ENCODE measurements around the gene NAGLU. TPM values are rescaled to one million over a fixed set of nuclear protein-coding genes. Genes with fewer than 3 reads are reported as not detected.

Gene NAGLU
- total RNA-seq, 1 donor from 2014 or later: 14.1 TPM

DNA sequence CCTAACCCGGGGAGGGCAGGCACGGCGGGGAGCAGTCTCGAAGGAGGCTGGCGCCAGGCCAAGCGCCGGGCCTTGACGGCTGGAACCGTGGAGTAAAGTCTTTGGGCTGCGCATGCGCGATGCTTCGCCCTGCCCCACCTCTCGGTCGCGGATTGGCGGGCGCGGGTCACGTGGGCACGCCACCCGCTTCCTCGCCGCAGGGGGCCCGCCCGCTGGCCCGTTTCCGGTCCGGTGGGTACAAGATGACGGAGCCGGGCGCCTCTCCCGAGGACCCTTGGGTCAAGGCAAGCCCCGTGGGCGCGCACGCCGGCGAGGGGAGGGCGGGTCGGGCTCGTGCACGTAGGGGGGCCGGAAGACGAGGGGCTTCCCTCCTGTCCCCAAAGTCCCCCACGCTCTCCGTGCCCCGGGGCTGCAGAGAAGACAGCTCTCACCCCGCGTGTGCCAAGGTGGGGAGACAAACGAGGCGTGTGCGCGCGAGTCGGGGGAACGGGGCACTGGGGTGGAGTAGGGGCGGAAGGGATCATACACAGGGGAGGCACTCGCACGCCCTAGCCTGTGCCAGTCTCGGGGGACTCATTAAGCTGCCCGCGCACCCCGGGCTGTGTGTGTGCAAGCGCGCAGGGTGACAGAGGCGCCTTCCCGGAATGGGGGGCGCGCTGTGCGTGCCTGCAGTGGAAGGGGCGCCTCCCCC lies 31.0 kb downstream of the NAGLU start, which contains the start of gene MLX:
Gene MLX, plus strand, starts transcription at position 218 of the 691 bp plus-strand sequence. Its CDS starts 25 bp downstream, at position 243.
- peaks cover 39 to 52% (median 48%) of the 10 kb centered on the region in 3 donors for H3K4me1 ChIP-seq (ENCODE audit: control insufficient read depth in 3 of 3, insufficient read depth in 3 of 3, low read length in 3 of 3)
- H3K9ac ChIP-seq (ENCODE audit: low read depth in 1 of 3, low read length in 3 of 3): peak within 1 kb of the TSS; percentile 81 to 95 (median 90)
- peaks cover 52 to 58% (median 56%) of the 10 kb centered on the region in 3 donors for H3K36me3 ChIP-seq (ENCODE audit: control insufficient read depth in 3 of 3, insufficient read depth in 3 of 3, low read length in 3 of 3)

DNA sequence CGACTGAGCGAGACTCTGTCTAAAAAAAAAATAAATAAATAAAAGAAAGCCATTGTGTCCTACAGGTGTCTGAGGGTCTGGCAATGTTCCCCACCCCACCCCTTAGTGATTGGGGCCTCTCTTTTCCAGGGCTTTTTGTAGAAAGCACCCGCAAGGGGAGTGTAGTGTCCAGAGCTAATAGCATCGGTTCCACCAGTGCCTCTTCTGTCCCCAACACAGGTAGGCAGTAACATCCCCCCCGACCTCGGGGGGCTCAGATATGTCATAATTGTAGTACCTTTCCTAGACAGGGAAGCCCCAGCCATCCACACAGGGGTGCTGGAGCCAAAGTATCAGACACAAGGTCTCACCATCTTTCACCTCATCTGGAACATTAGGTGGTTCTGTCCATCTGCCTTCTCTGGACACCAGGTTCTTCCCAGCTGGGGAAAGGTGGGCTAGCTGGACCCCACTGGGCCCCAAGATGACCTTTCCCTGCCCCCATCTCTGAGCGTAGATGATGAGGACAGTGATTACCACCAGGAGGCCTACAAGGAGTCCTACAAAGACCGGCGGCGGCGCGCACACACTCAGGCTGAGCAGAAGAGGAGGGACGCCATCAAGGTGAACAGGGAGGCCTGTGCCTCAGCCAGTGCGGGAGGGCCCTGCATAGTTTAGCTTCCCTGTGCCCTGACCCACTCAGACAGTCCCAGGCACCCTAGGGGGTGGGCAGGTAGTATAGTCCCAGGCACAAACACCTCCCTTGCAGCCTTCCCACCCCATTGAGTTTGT lies 32.5 kb downstream of the NAGLU start:
- Histone ChIP-seq H3K4me1 (ENCODE audit: control insufficient read depth in 3 of 3, insufficient read depth in 3 of 3, low read length in 3 of 3) (peaks cover 26 to 37% (median 35%) of the 10 kb centered on the region in 3 donors), H3K36me3 (ENCODE audit: control insufficient read depth in 3 of 3, insufficient read depth in 3 of 3, low read length in 3 of 3) (peaks cover 66 to 69% (median 67%) of the 10 kb centered on the region in 3 donors), H3K9ac (ENCODE audit: low read depth in 1 of 3, low read length in 3 of 3) (no peak overlapping the region), H3K4me3 (ENCODE audit: low read length in 3 of 3) (no peak overlapping the region), H3K27ac (ENCODE audit: low read depth, low read length) (no peak overlapping the region), H3K27me3 (ENCODE audit: control insufficient read depth in 3 of 3, insufficient read depth in 3 of 3, low read length in 3 of 3) (no peaks in the 10 kb centered on the region), H3K9me3 (ENCODE audit: control insufficient read depth in 3 of 3, low read length in 3 of 3) (no peaks in the 10 kb centered on the region)

More for the DNA sequence above, 31.0 kb downstream of the NAGLU start, which contains the start of gene MLX:
- H3K9me3 ChIP-seq (ENCODE audit: control insufficient read depth in 3 of 3, low read length in 3 of 3): no peaks in the 10 kb centered on the region
- H3K4me3 ChIP-seq (ENCODE audit: low read length in 3 of 3): peak within 1 kb of the TSS; percentile 77 to 91 (median 91)
- H3K27ac ChIP-seq (ENCODE audit: low read depth, low read length): peak within 1 kb of the TSS; percentile 81
- H3K27me3 ChIP-seq (ENCODE audit: control insufficient read depth in 3 of 3, insufficient read depth in 3 of 3, low read length in 3 of 3): no peaks in the 10 kb centered on the region

DNA sequence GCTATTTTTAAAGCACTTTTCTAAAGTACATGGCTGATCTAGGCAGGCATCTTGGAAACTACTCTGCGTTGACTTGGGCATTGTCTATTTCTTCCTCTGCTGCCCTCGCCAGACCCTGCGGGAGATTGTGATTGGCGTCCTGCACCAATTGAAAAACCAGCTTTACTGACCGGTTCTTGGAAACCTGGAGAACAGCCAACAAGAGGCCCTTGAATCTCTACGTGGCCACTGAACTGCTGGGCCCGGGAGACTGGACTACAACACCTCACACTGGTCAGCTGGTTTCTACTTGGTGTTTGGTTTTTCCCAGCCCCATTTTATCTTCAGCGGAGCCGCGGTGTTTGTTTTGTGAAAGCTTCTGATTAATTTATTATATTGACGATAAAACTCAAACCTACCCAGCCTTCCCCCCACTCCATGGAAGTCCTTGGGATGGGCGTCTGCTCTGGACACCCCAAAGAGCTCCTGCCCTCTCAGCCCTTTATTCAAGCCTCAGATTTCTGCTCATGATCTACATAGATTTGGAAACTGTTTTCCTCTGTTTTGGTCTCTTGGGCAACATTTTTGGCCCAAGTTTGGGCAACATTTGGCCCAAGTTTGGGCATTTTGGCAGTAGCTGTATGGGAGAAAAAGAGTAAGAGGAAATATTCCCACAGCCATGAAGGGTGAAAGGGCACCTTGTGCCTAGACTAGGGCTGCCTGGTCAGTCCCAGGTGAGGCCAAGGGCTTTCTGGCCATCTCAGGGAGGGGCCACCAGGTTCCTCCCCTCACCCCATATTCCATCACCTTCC lies 35.6 kb downstream of the NAGLU start:
- H3K27me3 ChIP-seq (ENCODE audit: control insufficient read depth in 3 of 3, insufficient read depth in 3 of 3, low read length in 3 of 3): no peaks in the 10 kb centered on the region
- H3K9ac ChIP-seq (ENCODE audit: low read depth in 1 of 3, low read length in 3 of 3): no peak overlapping the region
- H3K4me3 ChIP-seq (ENCODE audit: low read length in 3 of 3): no peak overlapping the region
- H3K9me3 ChIP-seq (ENCODE audit: control insufficient read depth in 3 of 3, low read length in 3 of 3): no peaks in the 10 kb centered on the region
- peaks cover 10 to 16% (median 12%) of the 10 kb centered on the region in 3 donors for H3K4me1 ChIP-seq (ENCODE audit: control insufficient read depth in 3 of 3, insufficient read depth in 3 of 3, low read length in 3 of 3)
- no peak overlapping the region for H3K27ac ChIP-seq (ENCODE audit: low read depth, low read length)
- H3K36me3 ChIP-seq (ENCODE audit: control insufficient read depth in 3 of 3, insufficient read depth in 3 of 3, low read length in 3 of 3): peaks cover 59 to 63% (median 60%) of the 10 kb centered on the region in 3 donors

DNA sequence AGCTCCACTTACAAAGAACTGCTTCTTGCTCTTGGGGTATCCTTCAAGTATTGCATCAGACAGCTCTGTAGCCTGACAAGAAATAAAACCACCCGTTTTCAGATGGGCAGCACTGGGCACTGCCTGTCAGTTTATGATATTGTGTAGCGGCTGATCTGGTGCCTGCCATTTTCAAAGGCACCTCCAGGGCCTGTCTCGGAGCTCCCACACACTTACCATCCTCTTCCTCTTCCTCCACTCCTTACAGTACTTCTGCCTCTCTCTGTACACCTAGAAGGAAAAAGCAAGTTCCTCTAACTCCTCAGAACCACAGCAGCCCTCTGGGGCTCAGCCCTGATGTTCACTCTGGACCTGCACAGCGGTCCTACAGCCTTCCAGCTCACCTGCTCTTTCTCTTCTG lies 37.1 kb downstream of the NAGLU start:
- Histone ChIP-seq H3K27ac (ENCODE audit: low read depth, low read length) (no peak overlapping the region), H3K4me3 (ENCODE audit: low read length in 3 of 3) (no peak overlapping the region), H3K9ac (ENCODE audit: low read depth in 1 of 3, low read length in 3 of 3) (no peak overlapping the region), H3K27me3 (ENCODE audit: control insufficient read depth in 3 of 3, insufficient read depth in 3 of 3, low read length in 3 of 3) (no peaks in the 10 kb centered on the region), H3K36me3 (ENCODE audit: control insufficient read depth in 3 of 3, insufficient read depth in 3 of 3, low read length in 3 of 3) (peaks cover 59 to 63% (median 60%) of the 10 kb centered on the region in 3 donors), H3K4me1 (ENCODE audit: control insufficient read depth in 3 of 3, insufficient read depth in 3 of 3, low read length in 3 of 3) (peaks cover 11 to 20% (median 14%) of the 10 kb centered on the region in 3 donors), H3K9me3 (ENCODE audit: control insufficient read depth in 3 of 3, low read length in 3 of 3) (no peaks in the 10 kb centered on the region)

DNA sequence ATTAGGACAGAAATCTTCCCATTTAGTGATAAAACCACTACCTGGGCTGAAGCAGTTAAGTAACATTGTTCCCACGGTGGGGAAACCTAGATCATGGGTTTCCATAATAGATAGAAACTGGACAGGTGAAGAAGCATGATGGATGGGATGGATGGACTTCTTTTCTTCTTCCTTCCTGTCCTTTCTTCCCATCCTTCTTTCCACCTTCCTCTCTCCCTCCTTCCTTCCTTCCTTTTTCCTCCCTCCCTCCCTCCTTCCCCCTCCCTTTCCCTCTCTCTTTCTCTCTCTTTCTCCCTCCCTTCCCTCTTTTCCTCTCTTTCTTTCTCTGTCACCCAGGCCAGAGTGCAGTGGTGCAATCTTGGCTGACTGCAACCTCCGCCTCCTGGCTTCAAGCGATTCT lies 38.4 kb downstream of the NAGLU start:
- no peaks in the 10 kb centered on the region for H3K27me3 ChIP-seq (ENCODE audit: control insufficient read depth in 3 of 3, insufficient read depth in 3 of 3, low read length in 3 of 3)
- no peak overlapping the region for H3K27ac ChIP-seq (ENCODE audit: low read depth, low read length)
- peaks cover 48 to 52% (median 50%) of the 10 kb centered on the region in 3 donors for H3K36me3 ChIP-seq (ENCODE audit: control insufficient read depth in 3 of 3, insufficient read depth in 3 of 3, low read length in 3 of 3)
- H3K9me3 ChIP-seq (ENCODE audit: control insufficient read depth in 3 of 3, low read length in 3 of 3): no peaks in the 10 kb centered on the region
- H3K9ac ChIP-seq (ENCODE audit: low read depth in 1 of 3, low read length in 3 of 3): no peak overlapping the region
- no peak overlapping the region for H3K4me3 ChIP-seq (ENCODE audit: low read length in 3 of 3)
- H3K4me1 ChIP-seq (ENCODE audit: control insufficient read depth in 3 of 3, insufficient read depth in 3 of 3, low read length in 3 of 3): peaks cover 12 to 23% (median 19%) of the 10 kb centered on the region in 3 donors

DNA sequence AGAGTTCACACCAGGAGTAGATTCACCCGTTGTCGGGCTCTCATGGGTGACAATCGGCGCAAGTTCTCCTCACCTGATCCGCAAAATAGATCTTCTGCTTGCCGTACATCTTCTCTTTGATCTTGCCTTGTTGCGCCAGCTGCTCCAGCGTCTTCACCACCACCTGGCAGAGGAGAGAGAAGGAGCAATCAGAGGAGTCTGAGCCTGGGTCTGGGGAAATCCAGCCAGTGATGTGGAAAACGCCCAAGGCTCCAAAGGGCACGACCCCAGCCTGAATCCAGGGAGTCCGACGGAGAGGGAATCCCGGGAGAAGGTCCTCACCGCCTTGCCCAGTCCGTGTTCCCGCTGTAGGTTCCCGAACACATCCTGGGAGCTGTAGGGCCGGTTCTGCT lies 41.1 kb downstream of the NAGLU start:
- peak overlapping the region; percentile 97 to 99 (median 99) for H3K4me3 ChIP-seq (ENCODE audit: low read length in 3 of 3)
- peak overlapping the region; percentile 74 to 96 (median 92) for H3K9ac ChIP-seq (ENCODE audit: low read depth in 1 of 3, low read length in 3 of 3)
- H3K27ac ChIP-seq (ENCODE audit: low read depth, low read length): peak overlapping the region; percentile 89
- no peaks in the 10 kb centered on the region for H3K27me3 ChIP-seq (ENCODE audit: control insufficient read depth in 3 of 3, insufficient read depth in 3 of 3, low read length in 3 of 3)
- peaks cover 49 to 54% (median 51%) of the 10 kb centered on the region in 3 donors for H3K36me3 ChIP-seq (ENCODE audit: control insufficient read depth in 3 of 3, insufficient read depth in 3 of 3, low read length in 3 of 3)
- H3K4me1 ChIP-seq (ENCODE audit: control insufficient read depth in 3 of 3, insufficient read depth in 3 of 3, low read length in 3 of 3): peaks cover 12 to 23% (median 19%) of the 10 kb centered on the region in 3 donors
- no peaks in the 10 kb centered on the region for H3K9me3 ChIP-seq (ENCODE audit: control insufficient read depth in 3 of 3, low read length in 3 of 3)

DNA sequence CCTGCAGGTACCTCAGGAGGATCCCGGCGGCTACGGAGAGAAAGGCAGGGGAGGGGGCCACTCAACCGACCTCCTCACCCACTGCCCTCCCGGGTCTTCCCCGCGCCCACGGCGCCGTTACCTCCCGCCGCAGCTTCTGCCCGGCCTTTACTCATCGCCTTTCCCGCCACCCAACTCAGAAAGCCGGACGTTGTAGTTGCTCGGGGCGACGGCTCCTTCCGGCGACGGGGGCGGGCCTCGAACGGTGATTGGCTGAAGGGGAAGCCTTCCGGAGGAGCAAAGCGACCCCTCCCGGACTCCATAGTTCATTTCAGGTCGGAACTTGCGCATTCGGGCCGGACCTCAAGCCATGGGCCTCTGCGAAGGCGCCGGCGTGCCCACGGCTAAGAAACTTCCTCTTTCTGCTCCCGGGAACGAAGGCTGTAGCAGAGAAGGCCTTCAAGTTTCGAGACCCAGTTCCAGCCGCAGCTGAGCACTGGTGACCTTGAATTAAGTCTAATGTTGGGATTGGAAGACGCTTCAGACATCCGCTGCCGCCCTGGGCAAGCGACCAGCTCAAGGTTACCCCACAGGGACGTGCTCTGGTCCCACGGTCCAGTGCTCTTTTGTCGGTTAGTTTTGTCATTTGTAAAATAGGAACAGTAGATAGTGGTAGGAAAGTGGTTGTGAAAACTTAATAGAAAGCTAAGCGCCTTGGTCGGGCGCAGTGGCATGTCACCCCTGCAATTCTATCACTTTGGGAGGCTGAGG lies 41.7 kb downstream of the NAGLU start, which contains the start of gene PSMC3IP:
Gene PSMC3IP, minus strand, starts transcription at position 198 of the 750 bp plus-strand sequence. Its CDS starts 43 bp downstream, at position 155.
- Histone ChIP-seq H3K27me3 (ENCODE audit: control insufficient read depth in 3 of 3, insufficient read depth in 3 of 3, low read length in 3 of 3) (no peaks in the 10 kb centered on the region), H3K4me3 (ENCODE audit: low read length in 3 of 3) (peak within 1 kb of the TSS; percentile 97 to 99 (median 99)), H3K27ac (ENCODE audit: low read depth, low read length) (peak within 1 kb of the TSS; percentile 89), H3K9me3 (ENCODE audit: control insufficient read depth in 3 of 3, low read length in 3 of 3) (no peaks in the 10 kb centered on the region), H3K9ac (ENCODE audit: low read depth in 1 of 3, low read length in 3 of 3) (peak within 1 kb of the TSS; percentile 92 to 98 (median 96)), H3K4me1 (ENCODE audit: control insufficient read depth in 3 of 3, insufficient read depth in 3 of 3, low read length in 3 of 3) (peaks cover 12 to 23% (median 19%) of the 10 kb centered on the region in 3 donors), H3K36me3 (ENCODE audit: control insufficient read depth in 3 of 3, insufficient read depth in 3 of 3, low read length in 3 of 3) (peaks cover 49 to 55% (median 54%) of the 10 kb centered on the region in 3 donors)

DNA sequence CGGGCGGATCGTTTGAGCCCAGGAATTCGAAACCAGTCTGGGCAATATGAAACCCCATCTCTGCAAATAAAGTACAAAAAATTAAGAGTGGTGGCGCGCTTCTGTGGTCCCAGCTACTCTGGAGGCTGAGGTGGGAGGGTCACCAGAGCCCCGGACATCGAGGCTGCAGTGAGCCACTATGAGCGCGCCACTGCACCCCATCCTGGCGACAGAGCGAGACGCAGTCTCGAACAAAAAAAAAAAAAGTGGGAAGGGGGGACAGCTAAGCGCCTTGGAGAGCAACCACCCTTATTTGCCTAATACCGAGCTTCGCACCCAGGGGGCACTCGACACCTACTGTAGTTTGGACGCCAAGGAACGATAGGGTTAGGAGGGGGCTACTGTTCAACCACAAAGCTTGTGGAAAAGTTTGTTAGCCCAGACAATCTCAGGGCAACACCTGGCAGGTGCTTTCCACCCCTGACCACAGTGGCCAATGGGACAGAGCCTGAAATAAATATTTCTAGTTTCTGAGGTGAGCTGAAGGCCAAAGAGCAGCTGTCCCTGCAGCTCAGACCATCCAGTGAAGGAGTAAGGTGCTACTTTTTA lies 42.3 kb downstream of the NAGLU start:
- peaks cover 49 to 54% (median 52%) of the 10 kb centered on the region in 3 donors for H3K36me3 ChIP-seq (ENCODE audit: control insufficient read depth in 3 of 3, insufficient read depth in 3 of 3, low read length in 3 of 3)

More for the DNA sequence above, 42.3 kb downstream of the NAGLU start:
- peak overlapping the region; percentile 89 for H3K27ac ChIP-seq (ENCODE audit: low read depth, low read length)
- H3K27me3 ChIP-seq (ENCODE audit: control insufficient read depth in 3 of 3, insufficient read depth in 3 of 3, low read length in 3 of 3): no peaks in the 10 kb centered on the region
- H3K4me1 ChIP-seq (ENCODE audit: control insufficient read depth in 3 of 3, insufficient read depth in 3 of 3, low read length in 3 of 3): peaks cover 12 to 23% (median 19%) of the 10 kb centered on the region in 3 donors
- H3K4me3 ChIP-seq (ENCODE audit: low read length in 3 of 3): peak overlapping the region; percentile 97 to 99 (median 99)
- no peaks in the 10 kb centered on the region for H3K9me3 ChIP-seq (ENCODE audit: control insufficient read depth in 3 of 3, low read length in 3 of 3)
- H3K9ac ChIP-seq (ENCODE audit: low read depth in 1 of 3, low read length in 3 of 3): peak overlapping the region; percentile 92 to 98 (median 96)
